ENCODE data around the gene RAB8B. TPM values are rescaled to one million over a fixed set of nuclear protein-coding genes. Genes with fewer than 3 reads are reported as not detected.
"Not testable (repeated sequence)": the region's sequence is repeated elsewhere in the genome, so short reads cannot be mapped to it uniquely, and the experiment has no call there.

Gene RAB8B
- total RNA-seq, 2 donors from 2014 or later = 19.7 to 21.9 TPM

DNA sequence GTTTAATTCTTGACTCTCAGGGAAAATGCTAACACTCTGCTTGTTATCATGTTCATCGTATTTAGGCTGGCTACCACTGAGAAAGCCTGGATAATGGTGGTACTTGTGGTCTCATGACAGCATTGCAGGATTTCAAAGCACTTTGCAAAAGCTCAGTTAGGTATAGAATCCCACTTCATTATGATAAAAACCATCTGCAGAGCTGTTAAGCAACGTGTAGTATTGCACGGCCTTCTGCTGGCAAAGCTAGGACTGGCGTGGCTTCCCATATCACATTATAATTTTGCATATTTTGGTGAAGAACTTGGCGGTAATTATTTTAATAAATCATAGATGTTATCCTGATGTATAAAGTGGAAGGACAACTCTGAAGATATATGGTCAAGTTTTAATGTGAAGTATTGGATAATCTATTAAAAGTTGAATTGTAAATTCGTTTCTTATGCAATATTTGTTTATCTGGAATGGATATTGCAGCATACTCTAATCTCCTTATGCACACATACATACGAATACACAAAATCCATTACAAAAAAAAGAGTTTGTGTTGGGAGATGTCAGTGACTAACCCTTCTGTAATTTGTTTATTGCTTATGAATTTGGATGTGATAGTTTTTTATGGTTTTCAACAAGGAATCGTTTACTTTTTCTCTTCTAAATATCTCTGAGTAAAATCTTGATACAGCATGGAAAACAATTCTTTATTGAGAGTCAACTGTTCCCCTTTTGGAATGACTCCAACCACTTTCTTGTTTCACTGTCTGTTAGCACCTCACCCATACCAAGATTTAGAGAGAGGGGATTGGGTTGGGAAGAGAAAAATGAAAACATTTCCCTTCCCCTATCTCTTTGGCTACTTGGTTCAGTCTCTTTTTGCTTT lies 9.2 kb downstream of the RAB8B start:
- DNase-seq (no peak), ATAC-seq (no peak)
- intact Hi-C loops (cut with DNase I) = loop anchor here in 1 of 2 donors (10.0 kb wide), 1 partner anchor 76 kb away; the partner anchor contains the start of gene APH1B

DNA sequence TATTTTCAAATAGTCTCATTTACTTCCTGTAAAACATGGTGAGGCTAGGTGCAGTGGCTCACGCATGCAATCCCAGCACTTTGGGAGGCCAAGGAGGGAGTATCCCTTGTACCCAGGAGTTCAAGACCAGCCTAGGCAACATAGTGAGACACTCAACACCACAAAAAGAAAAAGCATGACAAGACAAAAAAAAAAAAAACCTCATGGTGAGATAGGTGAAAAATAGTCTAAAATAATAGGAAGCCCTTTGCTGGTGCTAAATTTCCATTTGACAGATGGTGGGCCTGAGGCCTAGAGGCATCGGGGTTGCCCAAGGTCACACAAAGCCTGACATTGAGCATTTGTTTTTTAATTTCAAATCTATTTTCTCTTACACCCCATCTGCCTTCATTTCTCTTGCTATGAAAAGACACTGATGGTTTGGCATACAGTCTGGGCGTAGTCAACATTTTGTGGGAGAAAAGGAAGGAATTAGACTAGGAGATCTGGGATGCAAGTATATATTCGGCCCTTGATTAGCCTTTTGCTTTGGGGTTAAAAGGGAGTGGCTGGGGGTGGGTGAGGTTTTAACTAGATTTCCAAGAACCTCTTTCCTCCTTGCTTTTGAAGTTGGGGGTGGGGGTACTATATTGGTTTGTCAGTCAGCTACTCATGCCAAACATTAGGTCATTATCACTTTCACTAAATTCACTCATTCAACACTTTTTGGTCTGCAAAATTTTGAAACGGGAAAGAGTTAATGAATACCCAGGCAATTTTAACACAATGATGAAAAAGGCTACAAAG lies 11.3 kb downstream of the RAB8B start:
- DNase-seq = no peak
- intact Hi-C loops (cut with DNase I) = no loop called here
- no peak for ATAC-seq

DNA sequence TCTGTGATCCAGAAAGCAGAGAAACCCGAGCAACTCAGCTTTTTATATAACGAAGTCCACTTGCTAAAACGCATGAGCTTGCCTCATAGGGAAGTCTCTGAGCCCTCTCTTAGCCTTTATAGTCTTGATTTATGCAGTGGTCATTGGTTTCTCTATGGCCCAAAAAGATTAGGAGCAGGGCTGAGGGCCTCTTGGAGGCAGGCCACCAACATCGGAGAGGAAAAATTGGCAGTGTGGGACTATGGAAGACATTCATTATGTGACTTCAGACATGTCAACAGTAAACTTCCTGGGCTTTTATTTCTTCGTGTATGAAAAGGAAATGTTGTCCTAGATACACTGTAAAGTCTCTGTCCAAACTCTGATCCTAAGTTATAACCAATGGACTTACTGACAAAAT lies 13.5 kb downstream of the RAB8B start:
- no peak for ATAC-seq
- DNase-seq = no peak
- intact Hi-C loops (cut with DNase I) = no loop called here

DNA sequence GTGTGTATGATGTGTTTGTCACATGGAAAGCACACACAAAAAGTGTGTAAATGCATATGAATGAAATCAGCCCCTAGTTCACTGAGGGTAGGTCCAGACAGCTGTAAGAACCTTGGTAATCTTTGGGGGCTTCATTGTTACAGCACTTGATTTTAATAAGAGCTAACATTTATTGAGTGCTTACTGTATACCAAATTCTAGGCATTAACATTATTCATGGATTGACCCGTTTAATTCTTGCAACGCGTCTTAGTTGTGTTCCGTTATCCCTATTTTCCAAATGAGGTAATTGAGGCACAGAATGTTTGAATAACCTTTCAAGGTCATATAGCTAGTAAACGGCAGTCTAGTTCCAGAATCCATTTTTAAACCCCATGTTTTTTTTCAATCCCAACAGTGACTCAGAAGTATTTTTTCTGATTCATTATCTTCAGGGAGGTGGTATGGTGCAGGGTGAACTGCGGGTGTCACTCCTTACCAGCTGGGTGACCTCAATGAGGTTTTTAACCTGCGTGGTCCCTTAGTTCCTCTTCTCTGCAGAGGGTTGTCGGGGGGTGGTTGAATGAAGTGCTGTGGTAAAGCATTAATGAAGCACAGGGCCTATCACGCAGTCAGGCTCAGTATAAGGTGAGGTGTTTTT lies 14.2 kb downstream of the RAB8B start:
- DNase-seq = no peak
- intact Hi-C loops (cut with DNase I) = no loop called here
- ATAC-seq = no peak

DNA sequence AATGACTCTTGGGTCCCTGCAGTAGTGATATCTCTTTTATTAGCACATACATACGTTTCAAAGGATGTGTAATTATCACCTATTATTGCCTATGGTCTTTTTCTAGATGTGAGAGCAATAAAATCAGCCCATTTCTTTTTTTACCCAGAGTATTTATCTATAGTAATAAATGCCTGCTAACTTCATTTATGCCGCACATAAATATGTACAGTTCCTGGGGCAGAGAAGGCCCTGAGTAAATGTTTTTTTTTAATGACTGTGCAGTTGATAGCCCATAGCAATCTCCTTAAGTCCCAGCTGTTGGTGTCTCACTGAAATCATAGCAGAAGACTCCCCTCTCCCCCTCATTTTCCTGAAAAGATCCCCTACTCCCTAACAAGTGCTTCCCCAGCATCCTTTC lies 16.7 kb downstream of the RAB8B start:
- intact Hi-C loops (cut with DNase I) = no loop called here
- DNase-seq (no peak), ATAC-seq (no peak)

DNA sequence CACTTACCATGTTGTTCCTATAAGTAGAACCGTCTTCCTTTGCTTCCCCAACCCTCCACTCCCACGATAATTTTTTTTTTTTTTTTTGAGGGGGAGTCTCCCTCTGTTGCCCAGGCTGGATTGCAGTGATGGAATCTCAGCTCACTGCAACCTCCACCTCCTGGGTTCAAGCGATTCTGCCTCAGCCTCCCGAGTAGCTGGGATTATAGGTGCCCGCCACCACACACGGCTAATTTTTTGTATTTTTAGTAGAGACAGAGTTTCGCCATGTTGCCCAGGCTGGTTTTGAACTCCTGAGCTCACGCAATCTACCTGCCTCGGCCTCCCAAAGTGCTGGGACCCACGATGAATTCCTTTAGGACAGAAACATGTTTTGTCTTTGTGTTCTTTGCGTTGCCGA lies 19.4 kb downstream of the RAB8B start:
- ATAC-seq; intact Hi-C loops (cut with DNase I); DNase-seq: not testable (repeated sequence)

DNA sequence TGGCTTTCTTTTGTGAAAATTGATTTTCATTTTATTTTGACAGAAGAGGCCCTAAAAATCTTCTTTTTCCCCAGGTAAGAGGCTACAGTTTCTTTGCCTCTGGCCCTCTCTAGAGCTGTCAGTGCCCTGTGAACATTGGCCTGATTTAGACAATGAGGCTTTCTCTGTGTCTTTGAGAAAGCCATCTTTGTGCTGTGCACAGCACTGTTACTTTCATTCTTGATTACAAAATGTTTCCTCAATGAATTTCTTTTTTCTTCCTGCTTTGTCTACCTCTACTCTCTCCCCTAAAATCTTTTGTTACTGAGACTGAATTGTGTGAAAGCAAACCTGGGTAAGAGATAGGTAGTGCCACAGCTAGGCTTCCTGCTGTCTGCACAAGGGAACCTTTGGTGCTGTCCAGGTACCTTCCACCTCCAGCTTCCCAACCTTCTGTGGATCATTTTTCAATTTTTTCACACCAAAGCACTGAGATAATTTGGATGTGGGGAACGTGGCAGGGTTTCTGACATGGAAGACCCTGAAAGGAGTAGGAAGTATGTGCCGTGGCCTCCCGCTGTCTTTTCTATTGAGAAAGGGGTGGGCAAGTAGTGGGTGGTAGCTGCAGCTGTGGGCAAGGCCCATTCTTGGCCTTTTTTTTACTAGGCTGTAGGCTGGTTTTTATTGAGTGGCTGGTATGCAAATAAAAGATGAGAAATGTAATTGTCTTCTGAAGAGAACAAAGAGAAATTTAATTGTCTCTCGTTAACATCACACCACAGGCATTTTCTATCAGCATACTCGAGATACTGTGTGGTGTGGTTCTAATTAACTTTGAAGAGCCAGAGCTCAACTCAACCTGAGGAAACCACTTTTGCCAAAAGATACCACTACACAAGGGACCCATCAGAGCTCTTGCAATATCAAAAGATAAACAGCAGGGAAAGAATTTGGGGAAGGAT lies 21.0 kb downstream of the RAB8B start:
- intact Hi-C loops (cut with DNase I) = no loop called here
- ATAC-seq (no peak), DNase-seq (no peak)

DNA sequence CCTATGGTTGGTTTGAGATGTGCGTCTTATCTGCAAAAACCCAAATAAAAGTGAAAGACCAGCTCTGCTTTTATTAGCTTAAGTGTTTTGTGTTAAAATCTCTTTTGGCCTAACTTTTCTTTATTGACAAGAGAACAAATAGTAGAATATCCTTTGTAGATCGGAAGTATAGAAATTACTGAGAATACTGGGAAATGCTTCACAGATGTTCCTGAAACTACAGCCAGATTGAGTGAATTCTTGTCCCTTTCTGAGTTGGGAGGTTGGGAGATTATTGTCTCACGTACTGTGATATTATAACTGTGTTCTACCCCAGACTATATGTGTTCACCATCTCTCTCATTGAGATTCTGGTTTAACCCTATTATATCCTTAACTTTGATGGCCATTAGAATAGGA lies 21.7 kb downstream of the RAB8B start:
- no peak for DNase-seq
- no peak for ATAC-seq
- intact Hi-C loops (cut with DNase I) = no loop called here

DNA sequence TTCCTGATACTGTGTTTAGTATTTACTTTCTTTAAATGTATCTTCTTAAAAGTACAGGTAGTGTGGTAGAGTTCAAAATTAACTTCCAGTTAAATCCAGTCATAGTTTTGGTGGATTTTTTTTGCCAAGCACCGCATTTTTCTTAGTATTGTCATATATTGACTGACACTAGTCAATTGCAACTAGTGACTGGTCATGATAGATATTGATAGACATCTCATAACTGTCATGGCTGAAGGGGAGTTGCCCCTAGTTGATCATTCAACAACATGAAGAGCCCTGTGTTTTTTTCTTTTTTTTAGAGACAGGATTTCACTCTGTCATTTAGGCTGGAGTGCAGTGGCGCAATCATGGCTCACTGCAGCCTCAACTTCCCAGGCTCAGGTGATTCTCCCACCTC lies 22.1 kb downstream of the RAB8B start:
- no peak for DNase-seq
- intact Hi-C loops (cut with DNase I) = no loop called here
- no peak for ATAC-seq

DNA sequence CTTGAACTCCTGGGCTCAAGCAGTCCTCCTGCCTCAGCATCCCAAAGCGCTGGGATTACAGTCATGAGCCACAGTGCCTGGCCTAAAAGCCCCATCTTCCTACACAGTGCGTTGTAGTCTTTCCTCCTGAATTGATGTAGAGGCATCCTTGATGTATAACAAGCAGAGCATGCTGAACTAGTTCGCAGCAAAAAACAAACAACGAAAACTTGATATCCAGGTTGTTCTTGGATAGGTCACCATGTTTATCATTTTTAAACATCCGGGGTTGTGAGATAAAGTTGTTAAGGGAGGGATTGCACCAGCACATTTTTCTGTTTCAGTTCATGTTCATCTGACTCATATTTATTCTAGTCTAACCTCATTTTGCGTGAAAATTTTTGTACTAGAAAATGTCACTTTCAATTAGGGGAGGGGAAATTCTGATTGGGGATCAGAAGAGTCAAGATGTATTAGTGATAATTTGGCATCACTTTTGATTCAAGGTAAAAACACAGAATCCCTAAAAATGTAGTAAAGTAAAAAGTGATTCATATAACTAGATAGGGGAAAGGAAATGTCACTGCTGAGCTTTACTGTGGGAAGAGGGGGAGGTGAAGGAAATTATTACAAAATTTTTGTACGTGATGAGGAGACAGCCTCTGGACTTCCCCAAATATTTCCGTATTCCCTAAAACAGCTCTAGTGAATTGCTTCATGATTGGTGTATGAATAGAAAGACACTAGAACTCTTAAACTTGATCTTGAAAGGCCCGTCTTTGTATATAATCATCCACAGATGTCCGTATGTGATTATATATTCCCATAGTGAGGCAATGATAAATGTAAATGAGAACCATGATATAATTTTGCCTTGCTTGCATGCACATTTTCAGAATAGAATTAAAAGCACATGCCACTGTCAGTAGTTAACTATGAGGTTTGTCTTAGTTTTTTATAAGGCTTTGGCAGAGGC lies 22.9 kb downstream of the RAB8B start:
- intact Hi-C loops (cut with DNase I) = no loop called here
- DNase-seq = no peak
- peak; percentile 19 to 82 for ATAC-seq

DNA sequence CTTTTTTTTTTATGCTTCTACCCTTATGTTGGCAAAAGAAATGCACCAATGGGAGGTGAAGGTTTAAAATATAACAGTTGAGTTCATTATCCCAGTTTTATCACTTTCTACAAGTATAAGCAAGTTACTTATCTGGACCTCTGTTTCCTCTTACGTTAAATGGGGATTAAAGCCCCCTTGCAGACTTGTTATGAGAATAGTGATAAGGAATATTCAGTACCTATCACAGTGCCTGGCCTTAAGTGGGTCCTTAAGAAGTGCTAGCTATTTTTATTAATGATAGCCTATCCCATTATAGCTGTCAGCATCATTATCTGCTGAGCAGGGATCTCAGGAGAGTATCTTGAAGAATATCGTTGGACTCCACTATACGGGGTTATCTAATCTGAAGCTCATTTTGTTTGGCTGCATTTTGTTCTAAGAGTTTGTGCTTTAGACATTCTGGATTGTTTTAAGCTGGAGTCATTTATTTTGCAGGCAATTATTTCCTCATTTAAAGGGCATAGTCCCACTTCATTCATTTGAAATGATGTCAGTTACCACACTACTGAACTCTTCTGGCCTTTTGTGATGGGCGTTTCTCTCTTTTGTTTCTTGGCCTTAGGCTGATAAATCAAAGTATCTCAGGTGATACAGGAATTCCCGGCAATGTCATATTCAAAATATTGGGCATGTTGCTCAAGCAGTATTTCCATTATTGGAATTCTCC lies 28.8 kb downstream of the RAB8B start:
- ATAC-seq (peak; percentile 63 to 76), DNase-seq (no peak)
- intact Hi-C loops (cut with DNase I) = no loop called here

DNA sequence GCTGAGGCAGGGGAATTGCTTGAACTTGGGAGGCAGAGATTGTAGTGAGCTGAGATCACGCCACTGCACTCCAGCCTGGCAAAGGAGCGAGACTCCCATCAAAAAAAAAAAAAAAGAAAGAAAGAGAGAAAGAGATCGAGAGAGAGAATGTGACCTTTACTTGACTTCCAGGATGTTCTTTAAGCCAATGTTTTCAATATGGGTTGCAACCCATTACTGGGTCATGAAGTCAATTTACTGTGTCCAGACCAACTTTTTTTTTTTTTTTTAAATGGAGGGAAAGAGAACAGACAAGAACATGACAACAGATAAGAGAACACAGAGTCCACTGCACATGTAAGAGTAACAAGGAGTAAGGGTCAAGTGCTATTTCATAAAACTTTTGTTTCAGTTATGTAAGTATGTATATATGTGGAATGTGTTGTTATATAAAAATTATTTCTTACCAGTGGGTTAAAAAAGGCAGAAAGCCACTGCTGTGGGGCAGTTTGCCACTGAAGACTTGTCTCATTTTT lies 29.8 kb downstream of the RAB8B start:
- intact Hi-C loops (cut with DNase I) = no loop called here
- ATAC-seq = peak in 1 of 2 donors; percentile 11

DNA sequence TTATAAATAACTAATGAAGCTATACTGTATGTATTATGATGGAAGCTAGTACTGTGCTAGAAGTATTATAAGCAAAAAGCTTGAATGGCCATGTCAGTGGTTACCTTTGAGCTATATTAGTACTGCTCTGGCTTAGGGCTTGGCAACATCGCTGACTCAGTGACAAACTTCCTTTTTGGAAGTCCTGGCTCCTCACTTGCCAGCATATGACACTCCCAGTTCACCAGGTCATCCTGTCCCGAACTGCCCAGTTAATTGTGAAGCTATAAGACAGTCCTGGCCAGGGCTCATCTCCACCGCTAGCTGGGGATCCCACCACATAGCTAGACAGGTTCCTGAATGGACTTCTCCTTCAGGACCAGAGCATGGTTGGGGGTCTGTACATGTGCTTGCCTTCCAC lies 31.9 kb downstream of the RAB8B start:
- intact Hi-C loops (cut with DNase I) = no loop called here
- DNase-seq (peak; percentile 71), ATAC-seq (peak; percentile 86 to 90)

More for the DNA sequence above, 29.8 kb downstream of the RAB8B start:
- DNase-seq = no peak

DNA sequence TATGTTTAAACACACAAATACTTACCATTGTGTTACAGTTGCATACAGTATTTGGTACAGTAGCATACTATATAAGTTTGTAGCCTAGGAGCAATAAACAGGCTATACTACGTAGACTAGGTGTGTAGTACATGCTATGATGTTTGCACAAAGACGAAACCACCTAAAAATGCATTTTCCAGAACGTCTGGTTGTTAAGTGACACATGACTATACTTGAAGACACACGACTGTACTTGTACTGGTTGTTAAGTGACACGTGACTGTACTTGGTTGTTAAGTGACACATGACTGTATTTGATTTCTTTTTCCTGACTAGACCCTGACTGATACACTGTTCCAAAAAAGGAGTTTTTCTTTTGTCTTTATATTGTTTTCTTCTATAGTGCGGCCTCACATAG lies 34.1 kb downstream of the RAB8B start:
- intact Hi-C loops (cut with DNase I) = no loop called here
- no peak for DNase-seq
- ATAC-seq = no peak

DNA sequence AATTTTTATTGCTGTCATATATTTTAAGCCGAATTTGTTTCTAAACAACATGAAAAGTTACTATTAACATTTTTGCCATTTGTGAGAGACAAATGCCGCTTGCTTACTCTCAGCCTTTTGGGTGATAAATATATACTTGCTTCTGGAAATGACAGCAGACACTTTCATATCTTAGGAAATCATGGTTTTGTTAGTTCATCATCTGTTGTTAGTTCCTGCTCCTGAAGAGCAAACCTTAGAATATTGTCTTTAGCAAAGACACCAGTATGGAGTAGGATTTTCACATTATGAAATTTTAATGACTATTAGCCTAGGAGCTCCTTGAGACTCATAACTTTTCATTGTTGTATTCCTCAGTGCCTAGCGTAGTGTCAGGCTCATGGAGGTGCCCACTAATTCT lies 36.0 kb downstream of the RAB8B start:
- ATAC-seq (no peak), DNase-seq (no peak)
- intact Hi-C loops (cut with DNase I) = no loop called here

DNA sequence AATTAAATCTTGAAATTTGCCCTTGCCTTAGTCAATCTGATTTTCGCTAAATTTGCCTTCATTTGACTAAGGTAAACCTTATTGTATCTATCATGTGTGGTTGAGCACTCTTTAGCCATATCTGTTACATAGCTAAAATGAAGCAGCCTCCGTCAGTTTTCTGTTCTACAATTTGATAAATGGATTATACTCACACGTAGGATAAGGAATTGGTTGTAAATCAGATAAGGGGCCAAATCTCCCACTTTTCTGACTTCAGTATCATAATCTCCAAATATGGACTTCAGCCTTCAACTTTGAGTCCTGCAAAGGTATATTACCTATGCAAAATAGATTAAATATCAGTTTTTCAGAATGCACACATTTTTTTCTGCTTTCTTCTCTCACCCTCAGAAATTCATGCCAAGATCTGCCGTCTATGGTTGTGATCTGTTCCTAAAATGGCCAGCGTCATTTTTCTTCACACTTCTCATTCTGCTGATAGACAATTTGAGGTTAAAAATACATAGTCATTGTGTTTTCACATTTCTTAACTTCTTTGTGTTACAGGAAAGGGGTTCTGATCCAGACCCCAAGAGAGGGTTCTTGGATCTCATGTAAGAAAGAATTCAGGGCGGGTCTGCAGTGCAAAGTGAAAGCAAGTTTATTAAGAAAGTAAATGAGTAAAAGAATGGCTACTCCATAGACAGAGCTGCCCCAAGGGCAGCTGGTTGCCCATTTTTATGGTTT lies 36.9 kb downstream of the RAB8B start:
- no peak for ATAC-seq
- intact Hi-C loops (cut with DNase I) = no loop called here
- no peak for DNase-seq
